Adrenal gland (tissue), 12 donors: ENCODE data around the gene CACNA1D. TPM values are rescaled to one million over a fixed set of nuclear protein-coding genes. Genes with fewer than 3 reads are reported as not detected.

Experiments used
- DNase-seq, 7 donors: peaks; one replicate each; pipeline ENCODE4 v3.0.0-alpha.2; 2019 to 2020
- H3K27ac ChIP-seq, 5 donors: fragments of 200-600 bp; sonication (generic) in 4 of 5; 1 replicate in 3 of 5; 2 replicates in 2 of 5; pipeline versions ENCODE4 v1.5.1 to v1.8.0; 2016 to 2020; ENCODE audit warnings: mild to moderate bottlenecking in 1 of 5
- H3K27me3 ChIP-seq: fragments of 200-600 bp; 2 replicates; pipeline ENCODE4 v1.8.0; 2021
- H3K36me3 ChIP-seq, 2 donors: fragments of 200-600 bp; replicated peaks in 1 of 2; 1 replicate in 1 of 2; 2 replicates in 1 of 2; pipeline versions ENCODE4 v1.5.1 to v1.8.0; 2018 to 2022
- H3K4me1 ChIP-seq, 2 donors: fragments of 200-600 bp; replicated peaks in 1 of 2; 1 replicate in 1 of 2; 2 replicates in 1 of 2; pipeline versions ENCODE4 v1.5.1 to v1.8.0; 2018 to 2021
- H3K4me3 ChIP-seq, 4 donors: fragments of 200-600 bp; sonication (generic) in 3 of 4; one replicate each; pipeline ENCODE4 v1.5.1; 2016 to 2018
- H3K9me3 ChIP-seq, 3 donors: fragments of 200-600 bp; sonication (generic) in 1 of 3; replicated peaks in 1 of 3; 1 replicate in 2 of 3; 2 replicates in 1 of 3; pipeline versions ENCODE4 v1.5.1 to v1.8.0; 2016 to 2021
- POLR2A ChIP-seq, 2 donors: fragments of 450-650 bp; IDR thresholded peaks; one replicate each; pipeline ENCODE4 v1.6.1; 2017; ENCODE audit warnings: antibody characterized with exemption in 2 of 2, mild to moderate bottlenecking in 2 of 2, moderate library complexity in 1 of 2
- WGBS, 4 donors: extraction: QIAGEN DNeasy Blood & Tissue Kit in 2 of 4; methylation state at CpG; one replicate each; pipeline versions ENCODE4 v1.1.5 to v1.1.7; 2013 to 2017; 5-methylcytosine and 5-hydroxymethylcytosine counted together
- intact Hi-C, 2 donors: fragments of 100-400 bp; cut with DNase I; formaldehyde crosslinking; loops; one replicate each; pipeline versions ENCODE4 v1.14.1 to v1.15.0; 2022 to 2023
- polyA plus RNA-seq, 3 donors: library from polyadenylated mRNA; stranded (reverse); fragments of 200-250 nt in 2 of 3; fragments of 350-450 nt in 1 of 3; fragmentation: Illumina TruSeq in 1 of 3; extraction: RNeasy Lipid Tissue Mini Kit (QIAGEN cat#74804) in 1 of 3; gene quantifications; one replicate each; pipeline ENCODE4 v1.2.3, GENCODE V29; 2013 to 2014
- total RNA-seq, 9 donors: library from RNA; depleted of rRNA in 4 of 9; stranded (reverse); fragments of >200 nt in 4 of 9; fragments of 120-200 nt in 1 of 9; fragmentation: NEBNext Ultra II Directional in 1 of 9; extraction: Animal tissue kit (Norgen Biotek cat#: 25700) in 1 of 9; gene quantifications; one replicate each; pipeline versions ENCODE4 v1.1.0 to v1.2.4, GENCODE V29; 2013 to 2023
- TF ChIP-seq, protein P1 (sequence below), 6 experiments: fragments of 450-650 bp in 4 of 6; fragments of 200-600 bp in 2 of 6; sonication (generic) in 1 of 6; IDR thresholded peaks; 1 replicate in 5 of 6; 2 replicates in 1 of 6; pipeline versions ENCODE4 v1.5.1 to v1.8.0; 2016 to 2021; ENCODE audit warnings: antibody characterized with exemption in 6 of 6, mild to moderate bottlenecking in 2 of 6, moderate library complexity in 1 of 6
- donor health status: healthy with polysubstance abuse.
- donor health status: Bipolar disorder and iron deficiency.
- donor health status: DM: yes; HTN: yes; CAD: no.
- donor health status: DM: no; HTN: no; CAD: no.
- donor health status: DM: no; HTN: no; CAD: no.
- donor health status: DM: yes; HTN: yes; CAD: no.

The CACNA1D gene
- total and polyA plus RNA-seq, 12 donors, result 25.8 to 111 (median 63.0) TPM

DNA sequence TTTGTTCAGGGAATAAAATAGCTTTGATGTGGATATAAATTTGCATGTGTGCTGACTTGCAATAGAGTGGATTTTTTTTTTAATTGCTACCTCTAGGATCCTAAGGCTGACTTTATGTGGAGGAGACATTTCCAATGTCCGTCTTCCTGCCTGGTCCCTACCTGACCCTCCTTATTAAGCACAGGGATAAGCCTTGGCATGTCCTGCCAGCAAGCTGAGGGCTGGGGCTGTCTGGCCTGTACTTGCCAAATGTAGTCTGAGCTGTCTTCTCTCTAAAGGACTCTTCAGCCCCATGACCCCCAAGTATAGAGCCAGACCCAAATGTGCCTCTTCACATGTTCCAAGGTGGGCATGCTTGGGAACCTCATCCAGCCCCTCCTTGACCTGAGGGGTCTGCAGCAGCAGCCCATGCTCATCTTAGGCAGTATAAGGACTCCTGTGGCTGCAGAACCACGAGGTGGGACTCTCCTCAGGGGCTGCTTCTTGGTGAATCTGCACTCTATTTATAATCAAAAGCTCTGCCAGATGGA is 88.8 kb downstream of the CACNA1D start:
- H3K27ac ChIP-seq, result no peak overlapping the region
- H3K27me3 ChIP-seq, result no peaks in the 10 kb centered on the region
- intact Hi-C loops, result no loop called here
- TF ChIP-seq, protein P1, sequence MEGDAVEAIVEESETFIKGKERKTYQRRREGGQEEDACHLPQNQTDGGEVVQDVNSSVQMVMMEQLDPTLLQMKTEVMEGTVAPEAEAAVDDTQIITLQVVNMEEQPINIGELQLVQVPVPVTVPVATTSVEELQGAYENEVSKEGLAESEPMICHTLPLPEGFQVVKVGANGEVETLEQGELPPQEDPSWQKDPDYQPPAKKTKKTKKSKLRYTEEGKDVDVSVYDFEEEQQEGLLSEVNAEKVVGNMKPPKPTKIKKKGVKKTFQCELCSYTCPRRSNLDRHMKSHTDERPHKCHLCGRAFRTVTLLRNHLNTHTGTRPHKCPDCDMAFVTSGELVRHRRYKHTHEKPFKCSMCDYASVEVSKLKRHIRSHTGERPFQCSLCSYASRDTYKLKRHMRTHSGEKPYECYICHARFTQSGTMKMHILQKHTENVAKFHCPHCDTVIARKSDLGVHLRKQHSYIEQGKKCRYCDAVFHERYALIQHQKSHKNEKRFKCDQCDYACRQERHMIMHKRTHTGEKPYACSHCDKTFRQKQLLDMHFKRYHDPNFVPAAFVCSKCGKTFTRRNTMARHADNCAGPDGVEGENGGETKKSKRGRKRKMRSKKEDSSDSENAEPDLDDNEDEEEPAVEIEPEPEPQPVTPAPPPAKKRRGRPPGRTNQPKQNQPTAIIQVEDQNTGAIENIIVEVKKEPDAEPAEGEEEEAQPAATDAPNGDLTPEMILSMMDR (IDR thresholded peaks at IDR 0.05), result no peak
- no peak for TF ChIP-seq POLR2A (IDR thresholded peaks at IDR 0.05)
- 73 to 90% (median 87%) methylated on average over 2 of the region's 2 CpGs for WGBS, 4 donors
- peaks cover 8 to 15% of the 10 kb centered on the region in 2 donors for H3K4me1 ChIP-seq
- H3K4me3 ChIP-seq, result no peak overlapping the region
- no peaks in the 10 kb centered on the region for H3K9me3 ChIP-seq
- no peaks in the 10 kb centered on the region for H3K36me3 ChIP-seq
- DNase-seq, result no peak

DNA sequence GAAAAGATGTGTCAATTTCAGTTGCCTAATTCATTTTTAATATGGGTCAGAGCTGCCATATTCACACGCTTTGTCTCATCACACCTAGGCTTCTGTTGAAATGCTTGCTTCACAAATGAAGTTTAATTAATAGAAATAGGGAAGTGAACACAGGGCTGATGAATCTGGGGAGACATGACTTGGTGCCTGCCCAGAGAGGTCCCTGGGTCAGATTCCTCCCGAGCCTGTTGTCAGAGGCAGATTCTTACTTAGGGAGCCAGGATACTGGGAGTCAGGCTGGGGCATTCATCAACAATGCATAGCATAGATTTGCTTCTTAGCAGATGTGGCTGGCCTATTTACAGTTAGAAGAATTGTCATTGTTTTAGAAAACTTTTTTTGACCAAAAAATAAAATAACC is 90.6 kb downstream of the CACNA1D start:
- WGBS, 4 donors, result 46 to 71% (median 56%) methylated on average over 2 of the region's 2 CpGs
- H3K36me3 ChIP-seq, result no peaks in the 10 kb centered on the region
- intact Hi-C loops, result no loop called here
- H3K27me3 ChIP-seq, result no peaks in the 10 kb centered on the region
- no peak for DNase-seq
- no peak overlapping the region for H3K4me3 ChIP-seq
- TF ChIP-seq, protein P1 (IDR thresholded peaks at IDR 0.05), result no peak
- TF ChIP-seq POLR2A (IDR thresholded peaks at IDR 0.05), result no peak
- no peaks in the 10 kb centered on the region for H3K9me3 ChIP-seq
- peak overlapping the region in 3 of 5 donors; percentile 24 to 59 (median 53) for H3K27ac ChIP-seq
- H3K4me1 ChIP-seq, result peaks cover 8 to 18% of the 10 kb centered on the region in 2 donors

DNA sequence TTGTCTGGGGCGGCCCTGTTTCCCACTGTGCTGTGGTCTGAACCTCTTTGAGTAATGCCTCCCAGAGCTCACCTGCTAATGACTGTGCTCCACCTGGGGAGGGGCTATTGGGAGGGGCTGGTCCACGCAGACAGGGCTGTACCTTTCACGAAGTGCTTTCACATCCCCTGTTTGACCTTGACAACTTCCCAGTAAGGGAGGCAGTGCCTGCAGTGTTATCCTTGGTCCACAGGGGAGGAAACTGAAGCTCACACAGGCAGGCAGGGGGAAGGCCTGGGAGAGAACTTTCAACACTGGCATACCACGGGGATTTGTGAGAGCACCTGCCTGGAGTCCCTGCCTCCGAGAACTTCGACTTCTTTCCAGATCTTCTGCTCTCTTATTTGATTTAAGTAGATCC is 91.2 kb downstream of the CACNA1D start:
- no peaks in the 10 kb centered on the region for H3K27me3 ChIP-seq
- peak in 1 of 7 donors; percentile 23 for DNase-seq
- WGBS, 4 donors, result 55 to 73% (median 69%) methylated on average over 4 to 6 of the region's 6 CpGs
- H3K36me3 ChIP-seq, result no peaks in the 10 kb centered on the region
- no peak overlapping the region for H3K4me3 ChIP-seq
- H3K27ac ChIP-seq, result peak overlapping the region in 3 of 5 donors; percentile 24 to 59 (median 53)
- no peaks in the 10 kb centered on the region for H3K9me3 ChIP-seq
- H3K4me1 ChIP-seq, result peaks cover 8 to 18% of the 10 kb centered on the region in 2 donors
- intact Hi-C loops, result no loop called here
- TF ChIP-seq, protein P1 (IDR thresholded peaks at IDR 0.05), result peak in 2 of 6 experiments; percentile 30 to 39
- TF ChIP-seq POLR2A (IDR thresholded peaks at IDR 0.05), result no peak

DNA sequence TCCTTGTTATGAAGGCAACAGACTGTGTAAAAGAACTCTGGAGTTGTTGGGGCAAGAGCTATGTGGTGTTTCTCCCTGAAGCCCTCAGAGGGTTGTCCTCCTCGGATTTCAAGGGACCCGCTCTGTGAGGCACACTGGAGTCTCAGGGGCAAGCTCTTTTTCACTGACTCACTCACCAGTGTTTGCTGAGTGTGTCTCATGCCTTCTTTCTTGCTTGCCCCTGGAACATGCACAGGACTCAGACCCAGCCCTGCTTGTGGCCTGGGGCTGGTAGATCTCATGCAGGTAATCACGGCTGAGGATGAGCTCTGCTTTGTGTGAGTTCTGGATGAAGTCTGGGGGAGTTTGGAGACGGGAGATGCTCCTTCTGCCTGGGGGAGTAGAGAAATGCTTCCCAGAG is 93.7 kb downstream of the CACNA1D start:
- Histone ChIP-seq H3K4me1 (peaks cover 8 to 18% of the 10 kb centered on the region in 2 donors), H3K36me3 (no peaks in the 10 kb centered on the region), H3K27ac (no peak overlapping the region), H3K4me3 (no peak overlapping the region), H3K9me3 (no peaks in the 10 kb centered on the region), H3K27me3 (no peaks in the 10 kb centered on the region)
- 72 to 94% (median 83%) methylated on average over 4 of the region's 4 CpGs for WGBS, 4 donors
- DNase-seq, result peak in 1 of 7 donors; percentile 24
- intact Hi-C loops, result no loop called here
- TF ChIP-seq, protein P1 (IDR thresholded peaks at IDR 0.05), result no peak
- TF ChIP-seq POLR2A (IDR thresholded peaks at IDR 0.05), result no peak
